ENCODE measurements around the gene P4HA1. TPM values are rescaled to one million over a fixed set of nuclear protein-coding genes. Genes with fewer than 3 reads are reported as not detected.
A peak's percentile ranks its signal among the peaks of the same experiment; 100 is the strongest.

Gene P4HA1
- total and polyA plus RNA-seq, 9 of the 15 experiments (the other 6 are each of a cell fraction or from before 2014, with no cell fraction given), result 20.2 to 177 (median 28.6) TPM

DNA sequence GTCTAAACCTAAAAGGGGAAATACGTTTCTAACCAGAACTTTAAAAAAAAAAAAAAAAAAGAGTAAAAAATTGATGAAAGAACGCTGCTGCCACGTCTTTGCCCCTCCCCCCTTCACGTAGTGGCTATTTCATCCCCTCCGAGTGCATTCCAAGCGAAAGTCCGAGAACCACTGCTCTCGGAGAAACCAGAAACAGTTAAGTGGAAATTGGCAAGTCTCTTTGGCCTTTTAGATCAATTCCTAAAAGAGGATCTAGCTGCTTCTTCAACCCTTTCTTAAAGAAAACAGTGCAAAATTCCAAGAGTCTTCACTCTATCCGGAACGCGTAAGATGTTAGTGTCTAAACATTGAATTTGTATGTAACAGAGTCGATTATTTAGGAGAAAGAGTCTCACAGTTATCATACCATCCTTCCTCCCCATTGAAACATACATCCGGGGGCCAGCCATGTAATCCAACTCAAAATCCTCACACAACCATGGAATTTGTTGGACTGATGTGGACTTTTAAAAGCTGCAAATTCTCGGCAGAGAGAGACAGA, 1.1 kb downstream of the P4HA1 start (continued):
- TF ChIP-seq ETV6 (IDR thresholded peaks at IDR 0.05; ENCODE audit: borderline replicate concordance in 1 of 2, low read depth in 2 of 2, low read length in 1 of 2) (0 out of 4 replicates have a peak, but pooled peaks of 1 of the 2 experiments have one; percentile 34), ETV6 (CRISPR knock-in tag; IDR thresholded peaks at IDR 0.05; ENCODE audit: borderline replicate concordance) (no peak), ARID1B (IDR thresholded peaks at IDR 0.05) (0 out of 2 replicates have a peak, but pooled peaks have one; percentile 7), ARHGAP35 (IDR thresholded peaks at IDR 0.05; ENCODE audit: partially characterized antibody) (no peak), ZNF57 (CRISPR knock-in tag; IDR thresholded peaks at IDR 0.05) (no peak), PHF21A (IDR thresholded peaks at IDR 0.05; ENCODE audit: borderline replicate concordance, low read depth) (peak; percentile 34; the same call in 1 of the 2 replicates), ZBTB34 (CRISPR knock-in tag; IDR thresholded peaks at IDR 0.05) (no peak), BRD9 (IDR thresholded peaks at IDR 0.05; ENCODE audit: low read depth, partially characterized antibody) (peak; percentile 50), MAFF (IDR thresholded peaks at IDR 0.05; ENCODE audit: low read length) (no peak), TFAP4 (CRISPR knock-in tag; IDR thresholded peaks at IDR 0.05; ENCODE audit: borderline replicate concordance) (no peak), ELF1 (tag; IDR thresholded peaks at IDR 0.05) (no peak), ZSCAN29 (IDR thresholded peaks at IDR 0.05) (no peak), ZNF184 (CRISPR knock-in tag; IDR thresholded peaks at IDR 0.05) (no peak)
- TF ChIP-seq, protein P1, sequence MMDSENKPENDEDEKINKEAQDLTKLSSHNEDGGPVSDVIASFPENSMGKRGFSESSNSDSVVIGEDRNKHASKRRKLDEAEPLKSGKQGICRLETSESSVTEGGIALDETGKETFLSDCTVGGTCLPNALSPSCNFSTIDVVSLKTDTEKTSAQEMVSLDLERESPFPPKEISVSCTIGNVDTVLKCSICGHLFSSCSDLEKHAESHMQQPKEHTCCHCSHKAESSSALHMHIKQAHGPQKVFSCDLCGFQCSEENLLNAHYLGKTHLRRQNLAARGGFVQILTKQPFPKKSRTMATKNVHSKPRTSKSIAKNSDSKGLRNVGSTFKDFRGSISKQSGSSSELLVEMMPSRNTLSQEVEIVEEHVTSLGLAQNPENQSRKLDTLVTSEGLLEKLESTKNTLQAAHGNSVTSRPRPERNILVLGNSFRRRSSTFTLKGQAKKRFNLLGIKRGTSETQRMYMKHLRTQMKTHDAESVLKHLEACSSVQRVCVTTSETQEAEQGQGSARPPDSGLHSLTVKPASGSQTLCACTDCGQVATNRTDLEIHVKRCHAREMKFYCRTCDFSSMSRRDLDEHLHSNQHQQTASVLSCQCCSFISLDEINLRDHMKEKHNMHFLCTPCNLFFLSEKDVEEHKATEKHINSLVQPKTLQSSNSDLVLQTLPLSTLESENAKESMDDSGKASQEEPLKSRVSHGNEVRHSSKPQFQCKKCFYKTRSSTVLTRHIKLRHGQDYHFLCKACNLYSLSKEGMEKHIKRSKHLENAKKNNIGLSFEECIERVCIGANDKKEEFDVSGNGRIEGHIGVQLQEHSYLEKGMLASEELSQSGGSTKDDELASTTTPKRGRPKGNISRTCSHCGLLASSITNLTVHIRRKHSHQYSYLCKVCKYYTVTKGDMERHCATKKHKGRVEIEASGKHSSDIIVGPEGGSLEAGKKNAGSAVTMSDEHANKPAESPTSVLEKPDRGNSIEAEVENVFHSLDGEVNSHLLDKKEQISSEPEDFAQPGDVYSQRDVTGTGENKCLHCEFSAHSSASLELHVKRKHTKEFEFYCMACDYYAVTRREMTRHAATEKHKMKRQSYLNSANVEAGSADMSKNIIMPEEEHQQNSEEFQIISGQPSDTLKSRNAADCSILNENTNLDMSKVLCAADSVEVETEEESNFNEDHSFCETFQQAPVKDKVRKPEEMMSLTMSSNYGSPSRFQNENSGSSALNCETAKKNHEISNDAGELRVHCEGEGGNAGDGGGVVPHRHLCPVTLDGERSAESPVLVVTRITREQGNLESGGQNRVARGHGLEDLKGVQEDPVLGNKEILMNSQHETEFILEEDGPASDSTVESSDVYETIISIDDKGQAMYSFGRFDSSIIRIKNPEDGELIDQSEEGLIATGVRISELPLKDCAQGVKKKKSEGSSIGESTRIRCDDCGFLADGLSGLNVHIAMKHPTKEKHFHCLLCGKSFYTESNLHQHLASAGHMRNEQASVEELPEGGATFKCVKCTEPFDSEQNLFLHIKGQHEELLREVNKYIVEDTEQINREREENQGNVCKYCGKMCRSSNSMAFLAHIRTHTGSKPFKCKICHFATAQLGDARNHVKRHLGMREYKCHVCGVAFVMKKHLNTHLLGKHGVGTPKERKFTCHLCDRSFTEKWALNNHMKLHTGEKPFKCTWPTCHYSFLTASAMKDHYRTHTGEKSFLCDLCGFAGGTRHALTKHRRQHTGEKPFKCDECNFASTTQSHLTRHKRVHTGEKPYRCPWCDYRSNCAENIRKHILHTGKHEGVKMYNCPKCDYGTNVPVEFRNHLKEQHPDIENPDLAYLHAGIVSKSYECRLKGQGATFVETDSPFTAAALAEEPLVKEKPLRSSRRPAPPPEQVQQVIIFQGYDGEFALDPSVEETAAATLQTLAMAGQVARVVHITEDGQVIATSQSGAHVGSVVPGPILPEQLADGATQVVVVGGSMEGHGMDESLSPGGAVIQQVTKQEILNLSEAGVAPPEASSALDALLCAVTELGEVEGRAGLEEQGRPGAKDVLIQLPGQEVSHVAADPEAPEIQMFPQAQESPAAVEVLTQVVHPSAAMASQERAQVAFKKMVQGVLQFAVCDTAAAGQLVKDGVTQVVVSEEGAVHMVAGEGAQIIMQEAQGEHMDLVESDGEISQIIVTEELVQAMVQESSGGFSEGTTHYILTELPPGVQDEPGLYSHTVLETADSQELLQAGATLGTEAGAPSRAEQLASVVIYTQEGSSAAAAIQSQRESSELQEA (IDR thresholded peaks at IDR 0.05; ENCODE audit: low read depth), result no peak
- TF ChIP-seq, protein P2, sequence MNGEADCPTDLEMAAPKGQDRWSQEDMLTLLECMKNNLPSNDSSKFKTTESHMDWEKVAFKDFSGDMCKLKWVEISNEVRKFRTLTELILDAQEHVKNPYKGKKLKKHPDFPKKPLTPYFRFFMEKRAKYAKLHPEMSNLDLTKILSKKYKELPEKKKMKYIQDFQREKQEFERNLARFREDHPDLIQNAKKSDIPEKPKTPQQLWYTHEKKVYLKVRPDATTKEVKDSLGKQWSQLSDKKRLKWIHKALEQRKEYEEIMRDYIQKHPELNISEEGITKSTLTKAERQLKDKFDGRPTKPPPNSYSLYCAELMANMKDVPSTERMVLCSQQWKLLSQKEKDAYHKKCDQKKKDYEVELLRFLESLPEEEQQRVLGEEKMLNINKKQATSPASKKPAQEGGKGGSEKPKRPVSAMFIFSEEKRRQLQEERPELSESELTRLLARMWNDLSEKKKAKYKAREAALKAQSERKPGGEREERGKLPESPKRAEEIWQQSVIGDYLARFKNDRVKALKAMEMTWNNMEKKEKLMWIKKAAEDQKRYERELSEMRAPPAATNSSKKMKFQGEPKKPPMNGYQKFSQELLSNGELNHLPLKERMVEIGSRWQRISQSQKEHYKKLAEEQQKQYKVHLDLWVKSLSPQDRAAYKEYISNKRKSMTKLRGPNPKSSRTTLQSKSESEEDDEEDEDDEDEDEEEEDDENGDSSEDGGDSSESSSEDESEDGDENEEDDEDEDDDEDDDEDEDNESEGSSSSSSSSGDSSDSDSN (IDR thresholded peaks at IDR 0.05; ENCODE audit: borderline replicate concordance in 1 of 2, low read depth in 2 of 2, low read length in 2 of 2), result 0 out of 4 replicates have a peak, but pooled peaks of 1 of the 2 experiments have one; percentile 65
